GM18519 (cell line): ENCODE measurements around the gene CTBP2.

Experiments
- ATAC-seq: cut with Tn5 transposase; IDR thresholded peaks from one replicate; pipeline ENCODE4 v1.9.1; 2021; ENCODE audit warnings: mild to moderate bottlenecking, moderate library complexity; ENCODE audit not compliant: unreplicated experiment, low FRiP score

Gene CTBP2

GRCh38 chr10:124962421-124962820, 197.9 kb downstream of the CTBP2 start:
- ATAC-seq: no peak

GRCh38 chr10:124961248-124961570, 199.2 kb downstream of the CTBP2 start:
- ATAC-seq: no peak

- no peak for ATAC-seq
These were observed 200.8 kb downstream of the CTBP2 start for GRCh38 chr10:124959564-124959963.

GRCh38 chr10:124957404-124957947, 202.9 kb downstream of the CTBP2 start:
- no peak for ATAC-seq

- ATAC-seq: no peak
These were observed 203.6 kb downstream of the CTBP2 start for GRCh38 chr10:124956764-124957163.

GRCh38 chr10:124955868-124956267, 204.5 kb downstream of the CTBP2 start:
- no peak for ATAC-seq

GRCh38 chr10:124955243-124955642, 205.1 kb downstream of the CTBP2 start:
- ATAC-seq: no peak

- ATAC-seq: no peak
These were observed 206.9 kb downstream of the CTBP2 start for GRCh38 chr10:124953421-124953820.

- no peak for ATAC-seq
These were observed 208.2 kb downstream of the CTBP2 start for GRCh38 chr10:124952123-124952522.

GRCh38 chr10:124949543-124949942, 210.8 kb downstream of the CTBP2 start:
- ATAC-seq: no peak

- ATAC-seq: no peak
These were observed 213.4 kb downstream of the CTBP2 start for GRCh38 chr10:124946945-124947344.

GRCh38 chr10:124944982-124945381, 215.4 kb downstream of the CTBP2 start:
- ATAC-seq: no peak

GRCh38 chr10:124943301-124944092, 216.9 kb downstream of the CTBP2 start:
- no peak for ATAC-seq

GRCh38 chr10:124942317-124943169, 217.8 kb downstream of the CTBP2 start:
- ATAC-seq: no peak

- ATAC-seq: no peak
These were observed 218.5 kb downstream of the CTBP2 start, which contains the start of gene ZRANB1 for GRCh38 chr10:124941823-124942222. Gene ZRANB1 (plus strand): TSS chr10:124942123. CDS start chr10:124942494, 371 bp downstream.

- no peak for ATAC-seq
These were observed 221.1 kb downstream of the CTBP2 start for GRCh38 chr10:124939290-124939689.

- no peak for ATAC-seq
These were observed 223.6 kb downstream of the CTBP2 start for GRCh38 chr10:124936813-124937212.

GRCh38 chr10:124935946-124936345, 224.4 kb downstream of the CTBP2 start:
- no peak for ATAC-seq
